Measurements from ENCODE around the gene BACE1-AS.

BACE1-AS gene

DNA sequence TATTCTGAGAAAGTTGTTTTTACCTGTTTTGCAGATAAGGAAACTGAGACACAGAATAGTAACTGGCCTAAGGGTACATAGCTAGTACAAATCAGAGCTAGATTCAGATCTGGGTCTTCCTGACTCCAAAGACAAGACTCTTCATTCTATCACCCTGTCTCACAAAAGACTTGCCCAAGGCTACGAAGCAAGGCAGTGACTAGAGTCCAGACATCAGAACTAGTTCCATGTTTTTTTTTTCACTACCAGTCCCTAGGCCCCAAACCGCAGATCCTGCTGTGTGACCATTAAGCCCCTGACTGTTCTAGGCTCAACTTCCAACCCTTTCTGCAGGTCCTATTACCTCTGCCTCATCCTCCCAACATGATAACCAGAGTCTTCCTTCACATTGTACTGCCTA, 1.5 kb downstream of the BACE1-AS start:
- no peak for DNase-seq (ENCODE audit: low read depth)

DNA sequence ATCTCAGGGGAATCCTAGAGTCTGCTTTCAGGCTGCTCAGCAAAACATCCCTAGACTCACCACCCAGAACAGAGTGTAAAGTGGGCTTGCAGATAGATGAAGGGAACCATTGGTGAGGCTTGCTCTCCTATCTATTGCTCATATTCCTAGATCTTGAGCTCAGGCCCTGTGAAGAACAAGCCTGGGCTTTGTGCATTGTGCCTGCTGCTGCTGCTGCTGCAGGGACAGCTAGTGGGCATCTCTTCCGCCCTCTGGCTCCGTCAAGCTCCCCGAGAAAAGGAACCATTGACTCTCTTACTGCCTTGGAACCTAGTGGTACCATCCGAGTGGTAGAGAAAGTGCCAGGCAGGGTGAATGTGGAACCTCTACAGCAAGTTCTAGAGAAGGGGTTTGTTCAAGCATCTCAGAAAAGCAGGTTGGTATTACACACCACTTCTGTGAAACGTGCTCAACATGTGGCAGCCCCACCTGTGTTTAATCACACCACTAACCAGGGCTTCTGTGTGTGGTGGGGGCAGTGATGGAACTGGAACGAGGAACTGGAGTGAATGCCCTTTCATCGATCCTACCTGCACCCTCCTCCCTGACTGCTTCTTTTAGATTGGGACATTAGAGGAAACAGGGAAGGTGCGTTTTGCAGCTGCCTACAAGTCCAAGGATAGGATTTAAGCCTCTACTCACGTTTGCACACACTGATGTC, 4.4 kb downstream of the BACE1-AS start:
- no peak for DNase-seq (ENCODE audit: low read depth)

DNA sequence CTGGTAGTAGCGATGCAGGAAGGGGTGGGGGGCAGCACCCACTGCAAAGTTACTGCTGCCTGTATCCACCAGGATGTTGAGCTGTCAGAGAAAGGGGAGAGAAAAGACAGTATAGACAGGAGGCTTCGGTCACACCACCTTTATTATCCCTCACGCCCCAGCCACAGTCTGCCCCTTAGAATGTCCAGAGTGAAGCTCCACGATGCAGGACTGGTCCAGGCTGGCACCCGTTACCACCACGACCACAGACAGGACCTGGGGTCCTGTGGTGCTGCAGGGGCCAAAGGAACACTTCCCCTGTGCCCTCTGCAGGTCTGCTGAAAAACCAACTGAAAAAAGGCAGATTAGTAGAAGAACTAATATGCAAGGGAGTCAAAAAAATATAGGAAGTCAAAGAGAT, 5.7 kb downstream of the BACE1-AS start:
- no peak for DNase-seq (ENCODE audit: low read depth)

- no peak for DNase-seq (ENCODE audit: low read depth)
Observed at GRCh38 chr11:117298195-117298594, 7.0 kb downstream of the BACE1-AS start.

DNA sequence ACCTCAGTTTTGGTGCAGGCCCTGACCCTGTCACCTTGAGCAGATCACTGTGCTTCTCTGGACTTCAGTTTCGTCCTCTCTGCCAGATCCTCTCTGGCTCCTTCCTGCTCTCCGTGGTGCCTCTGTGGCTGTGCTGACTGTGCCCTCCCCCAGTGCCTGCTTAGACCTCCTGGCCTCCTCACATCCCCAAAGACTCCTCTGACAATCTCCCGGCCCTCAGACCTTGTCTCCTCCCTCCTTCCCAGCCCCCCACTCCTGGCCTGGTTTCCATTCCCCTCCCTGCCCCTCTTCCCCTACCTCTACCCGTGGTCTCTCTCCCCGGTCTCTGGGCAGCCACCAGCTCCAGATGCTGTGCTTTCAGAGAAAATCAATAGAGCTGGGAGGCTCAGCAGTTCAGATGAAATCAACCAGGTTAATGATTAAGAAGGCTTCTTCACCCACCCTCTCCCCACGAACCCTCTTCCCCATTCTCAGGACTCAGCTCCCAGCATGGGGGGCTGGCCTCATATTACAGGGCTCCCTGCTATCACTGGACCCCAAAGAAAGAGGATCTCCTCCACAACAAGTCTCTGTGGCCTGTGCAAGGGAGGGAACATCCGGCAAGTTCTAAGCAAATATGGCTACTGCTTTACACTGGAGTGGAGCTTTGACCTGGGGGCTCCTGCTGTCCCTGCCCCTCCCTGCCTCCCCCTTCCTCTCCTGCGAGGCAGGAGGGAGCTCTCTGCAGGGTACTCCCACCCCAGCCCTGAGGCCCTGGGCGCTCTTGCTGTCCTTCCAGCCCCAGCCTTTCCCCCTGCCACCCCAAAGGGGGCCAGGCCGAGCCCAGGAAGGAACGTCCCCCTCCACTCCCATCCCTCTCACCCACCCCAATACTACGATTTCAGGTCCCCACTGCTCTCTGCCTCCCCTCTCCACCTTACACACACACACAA, 8.5 kb downstream of the BACE1-AS start:
- no peak for DNase-seq (ENCODE audit: low read depth)

GRCh38 chr11:117300283-117300663, 9.1 kb downstream of the BACE1-AS start:
- no peak for DNase-seq (ENCODE audit: low read depth)

DNA sequence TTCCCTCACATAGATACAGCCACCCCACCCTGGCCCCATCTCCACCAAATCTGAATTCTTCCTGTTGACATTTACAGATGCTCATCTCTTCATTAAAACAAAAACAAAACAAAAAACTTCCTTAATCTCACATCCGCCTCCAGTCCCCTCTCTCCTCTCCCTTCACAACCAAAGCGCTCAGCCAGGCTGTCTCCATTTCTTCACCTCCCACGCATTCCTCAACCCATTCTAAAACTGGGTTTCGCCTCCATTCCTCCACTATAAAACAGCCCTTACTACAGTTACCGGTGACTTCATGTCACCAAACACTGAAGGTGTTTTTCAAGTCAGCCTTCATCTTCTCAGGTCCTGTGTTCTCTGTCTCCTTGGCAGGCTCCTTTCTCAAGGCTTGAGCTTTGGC, 9.6 kb downstream of the BACE1-AS start:
- no peak for DNase-seq (ENCODE audit: low read depth)

DNA sequence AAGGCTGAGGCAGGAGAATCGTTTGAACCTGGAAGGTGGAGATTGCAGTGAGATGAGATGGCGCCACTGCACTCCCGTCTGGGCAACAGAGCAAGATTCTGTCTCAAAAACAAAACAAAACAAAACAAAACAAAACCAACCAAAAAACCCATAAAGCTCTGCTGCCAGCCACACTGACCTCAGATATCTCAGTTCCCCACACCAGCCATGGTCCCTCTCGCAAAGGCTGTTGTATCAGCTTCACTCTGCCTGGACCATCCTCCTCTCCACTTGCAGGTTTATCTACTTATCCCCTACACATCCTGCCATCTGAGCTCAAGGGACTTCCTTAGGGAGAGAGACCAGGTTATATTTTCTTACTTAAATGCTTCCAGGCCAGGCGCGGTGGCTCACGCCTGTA, 11.1 kb downstream of the BACE1-AS start:
- no peak for DNase-seq (ENCODE audit: low read depth)

DNA sequence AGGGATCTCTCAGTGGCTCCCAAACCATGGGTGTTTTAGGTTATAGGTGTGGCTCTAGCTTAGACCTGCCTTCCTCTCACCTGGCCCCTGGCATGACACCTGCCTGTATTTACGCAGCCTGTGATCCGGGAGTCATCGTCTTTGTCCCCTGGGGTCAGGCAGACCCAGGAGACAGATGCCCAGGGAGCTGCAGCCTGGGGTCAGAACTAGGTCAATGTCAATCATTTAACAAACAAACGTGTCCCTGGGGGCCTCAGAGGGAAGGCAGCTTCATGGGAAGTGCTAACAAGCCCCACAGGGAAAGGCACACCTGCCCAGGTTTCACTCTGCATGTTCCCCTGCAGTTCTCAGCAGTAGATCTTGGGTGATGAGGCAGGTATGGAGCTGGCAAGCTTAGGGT, 12.0 kb downstream of the BACE1-AS start:
- no peak for DNase-seq (ENCODE audit: low read depth)

- DNase-seq (ENCODE audit: low read depth): no peak
Observed at GRCh38 chr11:117303646-117304315, 12.6 kb downstream of the BACE1-AS start.

GRCh38 chr11:117305145-117305544, 14.0 kb downstream of the BACE1-AS start:
- DNase-seq (ENCODE audit: low read depth): no peak

GRCh38 chr11:117309310-117309709, 18.2 kb downstream of the BACE1-AS start:
- no peak for DNase-seq (ENCODE audit: low read depth)

DNA sequence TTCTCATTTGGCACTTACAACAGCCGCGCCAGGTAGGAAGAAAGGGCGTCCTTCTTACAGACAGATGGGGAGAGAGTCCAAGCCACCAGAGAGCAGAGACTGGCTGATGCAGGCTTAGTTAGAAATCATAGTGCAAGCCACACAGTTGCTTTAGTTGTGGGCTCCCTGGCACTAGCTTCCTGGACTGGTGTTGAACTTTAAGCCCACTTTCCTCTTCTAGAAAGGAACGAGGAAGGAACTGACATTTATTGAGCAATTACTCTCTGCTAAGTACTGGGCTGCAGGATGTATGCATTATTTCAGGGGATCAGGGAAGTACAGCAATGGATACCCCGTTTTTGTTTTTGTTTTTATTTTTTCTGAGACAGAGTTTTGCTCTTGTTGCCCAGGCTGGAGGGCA, 21.9 kb downstream of the BACE1-AS start:
- DNase-seq (ENCODE audit: low read depth): no peak

- no peak for DNase-seq (ENCODE audit: low read depth)
Observed at GRCh38 chr11:117313828-117314768, 23.0 kb downstream of the BACE1-AS start.

- DNase-seq (ENCODE audit: low read depth): no peak
Observed at GRCh38 chr11:117314840-117315239, 23.7 kb downstream of the BACE1-AS start.

DNA sequence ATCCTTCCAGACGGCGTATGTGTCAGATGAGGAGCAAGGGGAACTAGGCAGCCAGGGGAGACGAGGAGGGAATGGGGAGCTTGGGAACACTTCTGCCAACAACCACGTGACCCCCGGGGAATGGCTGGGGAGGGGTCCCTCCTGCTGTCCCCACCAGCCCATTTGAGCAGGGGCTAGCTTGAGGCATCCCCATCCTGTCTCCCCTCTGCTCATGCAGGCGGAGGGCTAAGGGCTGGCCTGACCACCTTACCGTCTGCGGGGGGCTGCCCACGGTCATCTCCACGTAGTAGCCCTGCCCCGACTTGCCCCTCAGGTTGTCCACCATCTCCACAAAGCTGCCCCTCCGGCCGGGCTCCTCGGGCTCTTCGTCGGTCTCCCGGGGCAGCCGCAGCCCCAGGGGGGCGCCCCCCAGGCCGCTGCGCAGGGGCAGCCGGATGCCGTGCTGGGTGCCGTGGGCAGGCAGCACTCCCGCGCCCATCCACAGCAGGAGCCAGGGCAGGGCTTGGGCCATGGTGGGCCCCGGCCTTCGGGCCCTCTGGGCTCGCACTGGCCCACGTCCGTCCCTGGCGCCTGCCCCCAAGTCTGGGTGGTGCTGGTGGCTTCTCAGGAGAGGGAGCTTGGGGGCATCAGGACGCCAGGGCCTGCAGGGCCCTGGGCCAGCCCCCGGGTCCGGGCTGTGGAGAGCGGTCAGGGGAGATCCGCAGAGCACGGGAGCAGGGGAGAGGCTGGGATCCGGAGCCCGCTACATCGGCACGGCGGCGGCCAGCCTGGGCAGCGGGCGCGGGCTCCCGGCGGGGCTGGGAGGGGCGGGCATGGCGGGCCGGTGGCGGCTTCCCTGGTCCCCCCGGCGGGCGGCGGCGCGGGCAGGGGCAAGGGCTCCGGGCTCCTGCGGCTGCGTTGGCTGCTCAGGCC, 24.4 kb downstream of the BACE1-AS start:
- DNase-seq (ENCODE audit: low read depth): no peak

DNA sequence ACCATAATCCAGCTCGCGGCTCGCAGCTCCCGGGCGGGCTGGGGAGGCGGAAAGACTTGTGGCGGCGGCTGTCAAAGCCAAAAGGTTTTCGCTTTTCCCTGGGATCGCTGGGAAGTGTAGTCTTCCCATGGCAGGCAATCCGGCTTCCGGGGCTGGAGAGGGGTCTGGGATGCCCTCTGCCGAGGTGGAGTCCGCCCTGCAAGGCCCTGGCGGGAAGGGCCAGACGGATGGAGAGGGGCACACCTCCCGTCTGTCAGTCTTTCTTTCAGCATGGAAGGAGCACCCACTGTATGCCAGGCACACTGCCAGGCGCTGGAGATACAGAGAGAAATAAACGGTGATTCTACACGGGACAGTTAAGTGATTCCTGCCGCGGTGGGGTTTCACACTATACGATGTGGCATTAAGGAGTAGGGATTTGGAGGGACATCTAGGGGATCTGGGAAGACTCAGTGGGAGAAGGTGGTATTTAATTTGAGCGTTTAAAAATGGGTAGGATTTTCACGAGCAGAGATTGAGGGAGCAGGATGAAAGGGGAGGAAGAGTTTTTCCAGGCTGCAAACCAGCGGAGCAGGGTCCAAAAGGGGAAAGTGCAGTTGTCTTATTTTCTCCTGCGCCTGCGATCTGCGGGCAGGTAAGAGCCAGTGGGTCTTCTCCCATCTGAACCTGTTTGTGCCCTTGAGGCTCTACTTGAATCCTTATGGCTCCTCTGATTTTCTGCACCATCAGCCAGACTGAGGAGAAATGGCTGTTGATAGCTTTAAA, 25.2 kb downstream of the BACE1-AS start, which contains the start of gene BACE1:
BACE1 (minus strand) TSS at position 60 of the 765 bp plus-strand sequence. CDS start 461 bp downstream, outside the sequence.
- no peak for DNase-seq (ENCODE audit: low read depth)

GRCh38 chr11:117318738-117319137, 27.6 kb downstream of the BACE1-AS start:
- no peak for DNase-seq (ENCODE audit: low read depth)

DNA sequence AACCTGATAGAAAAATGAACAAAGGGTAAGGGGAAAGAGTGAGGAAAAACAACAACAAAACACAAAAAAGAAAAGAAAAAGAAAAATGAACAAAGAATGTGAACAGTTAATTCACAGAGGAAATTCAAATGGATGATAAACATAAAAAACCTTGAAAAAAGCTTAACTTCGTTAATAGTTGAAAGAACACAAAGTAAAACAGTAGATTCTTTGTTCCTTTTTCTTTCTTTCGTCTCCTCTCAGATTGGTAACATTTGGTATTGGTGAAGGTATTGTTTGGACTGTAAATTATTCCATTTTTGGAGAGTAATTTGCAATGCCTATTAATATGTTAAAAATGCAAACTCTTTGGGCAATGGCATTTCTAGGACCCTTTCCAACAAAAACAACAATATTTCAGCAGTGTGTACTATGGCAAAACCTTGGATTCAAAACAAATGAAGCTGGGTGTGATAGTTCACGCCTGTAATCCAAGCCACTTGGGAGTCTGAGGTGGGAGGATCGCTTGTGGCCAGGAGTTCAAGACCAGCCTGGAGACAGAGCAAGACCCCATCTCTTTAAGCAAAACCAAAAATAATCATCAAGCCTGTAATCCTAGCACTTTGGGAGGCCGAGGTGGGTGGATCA, 28.2 kb downstream of the BACE1-AS start:
- no peak for DNase-seq (ENCODE audit: low read depth)
